ENCODE results near the gene C12orf57.
A peak's percentile ranks its signal among the peaks of the same experiment; 100 is the strongest.

C12orf57 gene

GRCh38 chr12:6967651-6968100 is 23.9 kb downstream of the C12orf57 start:
- no peak for DNase-seq

GRCh38 chr12:6968426-6968825 is 24.6 kb downstream of the C12orf57 start:
- DNase-seq: no peak

GRCh38 chr12:6970096-6970527 is 26.3 kb downstream of the C12orf57 start:
- peak; percentile 13 for DNase-seq

GRCh38 chr12:6974180-6974579 is 30.4 kb downstream of the C12orf57 start:
- DNase-seq: no peak

GRCh38 chr12:6975297-6976032 is 31.6 kb downstream of the C12orf57 start:
- no peak for DNase-seq

- no peak for DNase-seq
Observed at GRCh38 chr12:6977653-6978052, 33.8 kb downstream of the C12orf57 start.

- DNase-seq: no peak
Observed at GRCh38 chr12:6978188-6978587, 34.4 kb downstream of the C12orf57 start.

- DNase-seq: no peak
Observed at GRCh38 chr12:6978611-6979011, 34.8 kb downstream of the C12orf57 start.

GRCh38 chr12:6979021-6979420 is 35.2 kb downstream of the C12orf57 start:
- no peak for DNase-seq

GRCh38 chr12:6979453-6979852 is 35.6 kb downstream of the C12orf57 start:
- DNase-seq: no peak

- DNase-seq: no peak
Observed at GRCh38 chr12:6980075-6980474, 36.3 kb downstream of the C12orf57 start.

GRCh38 chr12:6980740-6981139 is 36.9 kb downstream of the C12orf57 start:
- no peak for DNase-seq

GRCh38 chr12:6981152-6982052 is 37.6 kb downstream of the C12orf57 start:
- DNase-seq: no peak

GRCh38 chr12:6982532-6982931 is 38.7 kb downstream of the C12orf57 start:
- no peak for DNase-seq

- DNase-seq: no peak
Observed at GRCh38 chr12:6987956-6988553, 44.2 kb downstream of the C12orf57 start.

Measured in NCI-H1694 treated with DMSO at 0.1 percent for 48 hours (cell line).